HepG2 (cell line): ENCODE results near the gene TBC1D1. TPM values are rescaled to one million over a fixed set of nuclear protein-coding genes. Genes with fewer than 3 reads are reported as not detected.

Source experiments
- CCAR2 ChIP-seq: fragments of 200-400 bp; formaldehyde crosslinking; optimal IDR thresholded peaks from 2 replicates; pipeline ENCODE3; 2018; ENCODE audit warnings: low read depth, mild to moderate bottlenecking, low read length, moderate library complexity
- DR1 ChIP-seq: sonication (generic); formaldehyde crosslinking; IDR thresholded peaks from 2 replicates; pipeline ENCODE4 v1.8.0; 2021; ENCODE audit warnings: mild to moderate bottlenecking, missing genetic modification reagents, inconsistent platforms
- KDM5A ChIP-seq: fragments of 200-600 bp; sonication (generic); IDR thresholded peaks from 2 replicates; pipeline ENCODE4 v1.7.0; 2018; ENCODE audit warnings: antibody characterized with exemption, mild to moderate bottlenecking, low read length, borderline replicate concordance
- RBAK ChIP-seq: sonication (generic); formaldehyde crosslinking; IDR thresholded peaks from 2 replicates; pipeline ENCODE4 v1.5.1; 2020; ENCODE audit warnings: mild to moderate bottlenecking, missing genetic modification reagents
- SAP130 ChIP-seq: IDR thresholded peaks from 2 replicates; pipeline ENCODE4 v1.6.1; 2016; ENCODE audit warnings: low read depth
- TCF7L2 ChIP-seq: IDR thresholded peaks from 2 replicates; pipeline ENCODE4 v1.6.1; 2011; ENCODE audit warnings: mild to moderate bottlenecking, low read depth, low read length, moderate library complexity
- ZFP36L2 ChIP-seq: sonication (generic); formaldehyde crosslinking; IDR thresholded peaks from 2 replicates; pipeline ENCODE4 v1.4.0; 2020; ENCODE audit warnings: missing genetic modification reagents
- ZMYM2 ChIP-seq: sonication (generic); formaldehyde crosslinking; IDR thresholded peaks from 2 replicates; pipeline ENCODE4 v1.8.0; 2022; ENCODE audit warnings: mild to moderate bottlenecking, missing genetic modification reagents
- ZNF280D ChIP-seq: sonication (generic); formaldehyde crosslinking; IDR thresholded peaks from 2 replicates; pipeline ENCODE4 v1.5.1; 2020; ENCODE audit warnings: mild to moderate bottlenecking, missing genetic modification reagents
- ZNF30 ChIP-seq: sonication (generic); formaldehyde crosslinking; IDR thresholded peaks from 2 replicates; pipeline ENCODE4 v1.5.0; 2020; ENCODE audit warnings: mild to moderate bottlenecking, missing genetic modification reagents
- ZNF530 ChIP-seq: sonication (generic); formaldehyde crosslinking; IDR thresholded peaks from 2 replicates; pipeline ENCODE4 v1.5.0; 2020; ENCODE audit warnings: low read depth, mild to moderate bottlenecking, missing genetic modification reagents
- ZNF558 ChIP-seq: sonication (generic); formaldehyde crosslinking; IDR thresholded peaks from 2 replicates; pipeline ENCODE4 v1.9.0; 2022; ENCODE audit warnings: mild to moderate bottlenecking, missing genetic modification reagents, borderline replicate concordance
- ZNF619 ChIP-seq: sonication (generic); formaldehyde crosslinking; IDR thresholded peaks from 2 replicates; pipeline ENCODE4 v1.4.0; 2020; ENCODE audit warnings: mild to moderate bottlenecking, missing genetic modification reagents
- ZNF773 ChIP-seq: sonication (generic); formaldehyde crosslinking; IDR thresholded peaks from 2 replicates; pipeline ENCODE4 v1.4.0; 2020; ENCODE audit warnings: missing genetic modification reagents, borderline replicate concordance
- ZXDC ChIP-seq: sonication (generic); formaldehyde crosslinking; IDR thresholded peaks from 2 replicates; pipeline ENCODE4 v1.5.0; 2020; ENCODE audit warnings: mild to moderate bottlenecking, missing genetic modification reagents
- polyA plus RNA-seq, 8 experiments: library from polyadenylated mRNA; depleted of rRNA in 3 of 8; stranded (reverse) in 7 of 8; unstranded in 1 of 8; fragments of >200 nt; fragmentation: Illumina TruSeq in 4 of 8; extraction: Trizol in 4 of 8; gene quantifications; 2 replicates each; pipeline versions ENCODE4 v1.2.1 to v1.2.3, GENCODE V29; 2011 to 2016; ENCODE audit warnings: low read depth in 4 of 8, missing spikeins in 1 of 8, mixed read lengths in 1 of 8; ENCODE audit not compliant: insufficient read depth in 1 of 8
- total RNA-seq, 5 experiments: library from RNA; depleted of rRNA; stranded (reverse); fragments of >200 nt; fragmentation: Illumina TruSeq; extraction: Trizol; gene quantifications; 2 replicates each; pipeline ENCODE4 v1.2.3, GENCODE V29; 2016; ENCODE audit warnings: low read depth in 1 of 5
- TF ChIP-seq, protein P1 (sequence below): sonication (generic); formaldehyde crosslinking; IDR thresholded peaks from 2 replicates; pipeline ENCODE4 v1.4.0; 2020; ENCODE audit warnings: missing genetic modification reagents
- TF ChIP-seq, protein P2 (sequence below): sonication (generic); formaldehyde crosslinking; IDR thresholded peaks from 2 replicates; pipeline ENCODE4 v1.4.0; 2020; ENCODE audit warnings: missing genetic modification reagents; ENCODE audit errors: not compliant biosample characterization

Gene TBC1D1
- total and polyA plus RNA-seq, 2 of the 13 experiments (the other 11 are each of a cell fraction or from before 2014, with no cell fraction given) = 37.3 to 62.8 TPM

- TF ChIP-seq, protein P1, sequence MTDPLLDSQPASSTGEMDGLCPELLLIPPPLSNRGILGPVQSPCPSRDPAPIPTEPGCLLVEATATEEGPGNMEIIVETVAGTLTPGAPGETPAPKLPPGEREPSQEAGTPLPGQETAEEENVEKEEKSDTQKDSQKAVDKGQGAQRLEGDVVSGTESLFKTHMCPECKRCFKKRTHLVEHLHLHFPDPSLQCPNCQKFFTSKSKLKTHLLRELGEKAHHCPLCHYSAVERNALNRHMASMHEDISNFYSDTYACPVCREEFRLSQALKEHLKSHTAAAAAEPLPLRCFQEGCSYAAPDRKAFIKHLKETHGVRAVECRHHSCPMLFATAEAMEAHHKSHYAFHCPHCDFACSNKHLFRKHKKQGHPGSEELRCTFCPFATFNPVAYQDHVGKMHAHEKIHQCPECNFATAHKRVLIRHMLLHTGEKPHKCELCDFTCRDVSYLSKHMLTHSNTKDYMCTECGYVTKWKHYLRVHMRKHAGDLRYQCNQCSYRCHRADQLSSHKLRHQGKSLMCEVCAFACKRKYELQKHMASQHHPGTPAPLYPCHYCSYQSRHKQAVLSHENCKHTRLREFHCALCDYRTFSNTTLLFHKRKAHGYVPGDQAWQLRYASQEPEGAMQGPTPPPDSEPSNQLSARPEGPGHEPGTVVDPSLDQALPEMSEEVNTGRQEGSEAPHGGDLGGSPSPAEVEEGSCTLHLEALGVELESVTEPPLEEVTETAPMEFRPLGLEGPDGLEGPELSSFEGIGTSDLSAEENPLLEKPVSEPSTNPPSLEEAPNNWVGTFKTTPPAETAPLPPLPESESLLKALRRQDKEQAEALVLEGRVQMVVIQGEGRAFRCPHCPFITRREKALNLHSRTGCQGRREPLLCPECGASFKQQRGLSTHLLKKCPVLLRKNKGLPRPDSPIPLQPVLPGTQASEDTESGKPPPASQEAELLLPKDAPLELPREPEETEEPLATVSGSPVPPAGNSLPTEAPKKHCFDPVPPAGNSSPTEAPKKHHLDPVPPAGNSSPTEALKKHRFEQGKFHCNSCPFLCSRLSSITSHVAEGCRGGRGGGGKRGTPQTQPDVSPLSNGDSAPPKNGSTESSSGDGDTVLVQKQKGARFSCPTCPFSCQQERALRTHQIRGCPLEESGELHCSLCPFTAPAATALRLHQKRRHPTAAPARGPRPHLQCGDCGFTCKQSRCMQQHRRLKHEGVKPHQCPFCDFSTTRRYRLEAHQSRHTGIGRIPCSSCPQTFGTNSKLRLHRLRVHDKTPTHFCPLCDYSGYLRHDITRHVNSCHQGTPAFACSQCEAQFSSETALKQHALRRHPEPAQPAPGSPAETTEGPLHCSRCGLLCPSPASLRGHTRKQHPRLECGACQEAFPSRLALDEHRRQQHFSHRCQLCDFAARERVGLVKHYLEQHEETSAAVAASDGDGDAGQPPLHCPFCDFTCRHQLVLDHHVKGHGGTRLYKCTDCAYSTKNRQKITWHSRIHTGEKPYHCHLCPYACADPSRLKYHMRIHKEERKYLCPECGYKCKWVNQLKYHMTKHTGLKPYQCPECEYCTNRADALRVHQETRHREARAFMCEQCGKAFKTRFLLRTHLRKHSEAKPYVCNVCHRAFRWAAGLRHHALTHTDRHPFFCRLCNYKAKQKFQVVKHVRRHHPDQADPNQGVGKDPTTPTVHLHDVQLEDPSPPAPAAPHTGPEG (CRISPR knock-in tag) = no peak
- TF ChIP-seq ZFP36L2 (CRISPR knock-in tag) (no peak), TCF7L2 (no peak), RBAK (no peak), ZNF30 (CRISPR knock-in tag) (no peak), ZXDC (no peak), ZNF773 (CRISPR knock-in tag) (no peak), ZNF619 (CRISPR knock-in tag) (no peak), ZNF530 (CRISPR knock-in tag) (no peak), CCAR2 (no peak), ZMYM2 (no peak), ZNF558 (CRISPR knock-in tag) (no peak), SAP130 (CRISPR knock-in tag) (no peak), KDM5A (no peak), ZNF280D (CRISPR knock-in tag) (no peak), DR1 (CRISPR knock-in tag) (no peak)
- TF ChIP-seq, protein P2, sequence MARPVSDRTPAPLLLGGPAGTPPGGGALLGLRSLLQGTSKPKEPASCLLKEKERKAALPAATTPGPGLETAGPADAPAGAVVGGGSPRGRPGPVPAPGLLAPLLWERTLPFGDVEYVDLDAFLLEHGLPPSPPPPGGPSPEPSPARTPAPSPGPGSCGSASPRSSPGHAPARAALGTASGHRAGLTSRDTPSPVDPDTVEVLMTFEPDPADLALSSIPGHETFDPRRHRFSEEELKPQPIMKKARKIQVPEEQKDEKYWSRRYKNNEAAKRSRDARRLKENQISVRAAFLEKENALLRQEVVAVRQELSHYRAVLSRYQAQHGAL (CRISPR knock-in tag) = no peak
Observed at GRCh38 chr4:37951461-37952352, 60.8 kb downstream of the TBC1D1 start (continued).
